Endothelial cell of umbilical vein (primary cell): ENCODE data around the gene ECPAS. TPM values are rescaled to one million over a fixed set of nuclear protein-coding genes. Genes with fewer than 3 reads are reported as not detected.

Experiments used
- BruUV-seq: library from RNA; stranded (reverse); fragments of 400-500 nt; replicated peaks from 2 replicates; lab custom pipeline; 2021; lab: Mats Ljungman, UMichigan
- CTCF ChIA-PET: fragments of 300-600, 350-600 bp; sonication (Branson Sonifier 250); formaldehyde crosslinking; loops from one replicate; lab custom pipeline; 2021; ENCODE audit warnings: antibody characterized with exemption, inconsistent platforms; lab: Charles Lee
- POLR2A ChIA-PET: fragments of 300-600, 350-600 bp; sonication (Branson Sonifier 250); formaldehyde crosslinking; loops from one replicate; lab custom pipeline; 2021; ENCODE audit warnings: antibody characterized with exemption, inconsistent platforms; lab: Charles Lee
- DNase-seq: peaks from one replicate; pipeline ENCODE4 v3.0.0-alpha.2; 2011; ENCODE audit warnings: low read depth, low spot score
- FAIRE-seq: peaks from 2 replicates; lab custom pipeline; 2011; peaks lifted over from hg19 to GRCh38; lab: Jason Lieb, UNC
- H2AFZ ChIP-seq: 2 replicates; pipeline ENCODE4 v1.6.0; 2012; ENCODE audit warnings: low read depth, low read length, control low read depth, inconsistent platforms
- H3K27ac ChIP-seq: 2 replicates; pipeline ENCODE4 v1.5.1; 2011; ENCODE audit warnings: low read depth, mild to moderate bottlenecking, control low read depth, low read length, moderate library complexity; ENCODE audit not compliant: insufficient read depth
- H3K27me3 ChIP-seq, 2 experiments: 2 replicates each; pipeline versions ENCODE4 v1.6.0 to v1.6.1; 2011; ENCODE audit warnings: low read length in 2 of 2, mixed read lengths in 1 of 2; ENCODE audit not compliant: control insufficient read depth in 2 of 2, insufficient read depth in 2 of 2
- H3K36me3 ChIP-seq, 2 experiments: 2 replicates in 1 of 2; 3 replicates in 1 of 2; pipeline ENCODE4 v1.5.1; 2011; ENCODE audit warnings: low read length in 2 of 2, mild to moderate bottlenecking in 1 of 2, moderate library complexity in 1 of 2; ENCODE audit not compliant: control insufficient read depth in 2 of 2, insufficient read depth in 2 of 2; ENCODE audit errors: extremely low read depth in 1 of 2
- H3K4me1 ChIP-seq: 3 replicates; pipeline ENCODE4 v1.5.1; 2011; ENCODE audit warnings: mild to moderate bottlenecking, low read length; ENCODE audit not compliant: control insufficient read depth, insufficient read depth; ENCODE audit errors: extremely low read depth
- H3K4me2 ChIP-seq: 2 replicates; pipeline ENCODE4 v1.6.1; 2011; ENCODE audit warnings: low read length, control low read depth, mixed read lengths; ENCODE audit not compliant: insufficient read depth
- H3K4me3 ChIP-seq, 3 experiments: fragments of 200-600 bp in 1 of 3; sonication (generic), shearing (Covaris generic) in 1 of 3; replicated peaks in 1 of 3; 2 replicates each; pipeline ENCODE4 v1.5.1; 2011 to 2016; ENCODE audit warnings: control low read depth in 3 of 3, low read length in 3 of 3, mild to moderate bottlenecking in 2 of 3, inconsistent platforms in 1 of 3, low read depth in 1 of 3, moderate library complexity in 1 of 3; ENCODE audit not compliant: insufficient read depth in 1 of 3
- H3K79me2 ChIP-seq: 2 replicates; pipeline ENCODE4 v1.6.0; 2012; ENCODE audit warnings: low read length, inconsistent platforms; ENCODE audit not compliant: control insufficient read depth, insufficient read depth
- H3K9ac ChIP-seq: replicated peaks from 2 replicates; pipeline ENCODE3; 2011; ENCODE audit warnings: low read length, control low read depth; ENCODE audit not compliant: insufficient read depth; ENCODE audit errors: extremely low read depth
- H3K9me1 ChIP-seq: replicated peaks from 3 replicates; pipeline ENCODE4 v1.6.0; 2011; ENCODE audit warnings: mild to moderate bottlenecking, low read length; ENCODE audit not compliant: control insufficient read depth, insufficient read depth; ENCODE audit errors: extremely low read depth
- H3K9me3 ChIP-seq: replicated peaks from 2 replicates; pipeline ENCODE4 v1.5.1; 2012; ENCODE audit warnings: low read length, inconsistent platforms; ENCODE audit not compliant: control insufficient read depth, insufficient read depth
- H4K20me1 ChIP-seq: replicated peaks from 2 replicates; pipeline ENCODE3; 2011; ENCODE audit warnings: mild to moderate bottlenecking, low read length; ENCODE audit not compliant: control insufficient read depth, insufficient read depth; ENCODE audit errors: extremely low read depth
- EZH2 ChIP-seq: IDR thresholded peaks from 2 replicates; pipeline ENCODE4 v1.6.1; 2012; ENCODE audit warnings: borderline replicate concordance, low read depth, mild to moderate bottlenecking, moderate library complexity, low read length, inconsistent platforms; ENCODE audit not compliant: severe bottlenecking
- FOS ChIP-seq: IDR thresholded peaks from 2 replicates; pipeline ENCODE4 v1.6.1; 2011; ENCODE audit warnings: mild to moderate bottlenecking, low read length, moderate library complexity, borderline replicate concordance; ENCODE audit not compliant: insufficient read depth
- GATA2 ChIP-seq: IDR thresholded peaks from 2 replicates; pipeline ENCODE4 v1.7.0; 2011; ENCODE audit warnings: low read depth, mild to moderate bottlenecking, moderate library complexity, mixed read lengths, low read length; ENCODE audit not compliant: insufficient read length, insufficient read depth
- JUN ChIP-seq: IDR thresholded peaks from 2 replicates; pipeline ENCODE4 v1.6.1; 2011; ENCODE audit warnings: borderline replicate concordance, low read depth; ENCODE audit not compliant: insufficient read length, insufficient read depth
- MYC ChIP-seq: IDR thresholded peaks from one replicate; pipeline ENCODE4 v1.6.1; 2011; ENCODE audit warnings: mild to moderate bottlenecking, low read depth, low read length
- POLR2A ChIP-seq: IDR thresholded peaks from 2 replicates; pipeline ENCODE4 v1.6.1; 2012; ENCODE audit warnings: low read depth, mild to moderate bottlenecking, control low read depth, low read length
- POLR2AphosphoS5 ChIP-seq: IDR thresholded peaks from 2 replicates; pipeline ENCODE4 v1.6.1; 2012; ENCODE audit warnings: low read depth, mild to moderate bottlenecking, control low read depth, low read length, moderate library complexity; ENCODE audit not compliant: insufficient read depth
- dilution Hi-C: fragments of 300-500 bp; cut with MboI; formaldehyde crosslinking; loops from one replicate; pipeline ENCODE4 v1.15.0; 2019; ENCODE audit warnings: low sequenced_read_pairs; ENCODE audit not compliant: extremely low pct_ligation_motif_present
- intact Hi-C: fragments of 100-400 bp; cut with micrococcal nuclease; formaldehyde crosslinking; loops from one replicate; pipeline ENCODE4 v1.10.0; 2022
- polyA plus RNA-seq, 4 experiments: library from polyadenylated mRNA; depleted of rRNA in 3 of 4; stranded (reverse) in 3 of 4; unstranded in 1 of 4; fragments of >200 nt; gene quantifications; 2 replicates each; pipeline versions ENCODE4 v1.2.1 to v1.2.3, GENCODE V29; 2011 to 2012; ENCODE audit warnings: missing spikeins in 1 of 4
- total RNA-seq: library from RNA; stranded (reverse); gene quantifications from 2 replicates; pipeline ENCODE4 v1.2.3, GENCODE V29; 2021
- TF ChIP-seq, protein P1 (sequence below): IDR thresholded peaks from 2 replicates; pipeline ENCODE4 v1.6.1; 2011; ENCODE audit not compliant: insufficient read depth, insufficient read length
- TF ChIP-seq, protein P2 (sequence below), 2 donors: IDR thresholded peaks; 1 replicate in 1 of 2; 2 replicates in 1 of 2; pipeline ENCODE4 v1.5.1; 2011; ENCODE audit warnings: low read length in 2 of 2, mild to moderate bottlenecking in 2 of 2, moderate library complexity in 2 of 2, control low read depth in 1 of 2, inconsistent platforms in 1 of 2, low read depth in 1 of 2; ENCODE audit not compliant: insufficient read depth in 1 of 2; ENCODE audit errors: extremely low read depth in 1 of 2

Gene ECPAS
- total and polyA plus RNA-seq, 2 donors (not counting 3 experiments of a cell fraction or from before 2014, with no cell fraction given) = 17.9 to 89.3 TPM

DNA sequence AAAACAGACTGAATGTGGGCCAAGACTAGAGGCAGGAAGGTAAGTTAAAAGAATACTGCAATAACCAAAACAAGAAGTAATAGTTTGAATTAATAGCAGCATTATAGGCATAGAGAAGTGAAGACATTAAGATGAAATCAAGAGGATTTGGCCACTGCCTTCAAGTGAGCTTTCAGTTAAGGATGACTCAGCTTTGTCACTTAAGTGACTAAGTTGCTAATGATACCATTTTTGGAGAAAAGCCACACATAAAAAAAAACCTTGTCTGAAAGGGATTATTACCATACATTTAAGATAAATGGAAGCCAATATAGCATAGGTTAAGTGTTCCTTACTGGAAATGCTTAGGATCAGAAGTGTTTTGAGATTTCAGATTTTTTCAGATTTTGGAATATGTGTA, 57.0 kb downstream of the ECPAS start:
- H2AFZ ChIP-seq = no peak overlapping the region
- peak; percentile 6 for DNase-seq
- peaks cover 8% of the 10 kb centered on the region for H3K4me1 ChIP-seq
- peak; percentile 15 for FAIRE-seq
- no peaks in the 10 kb centered on the region for H3K9me1 ChIP-seq
- peaks cover 2% of the 10 kb centered on the region for H3K79me2 ChIP-seq
- CTCF ChIA-PET = no interaction called here
- H3K9ac ChIP-seq = no peak overlapping the region
- H3K27ac ChIP-seq = no peak overlapping the region
- H3K4me3 ChIP-seq = no peak overlapping the region
- H3K36me3 ChIP-seq = peaks cover 5 to 16% of the 10 kb centered on the region in 2 experiments
- TF ChIP-seq MYC (no peak), FOS (peak; percentile 48)
- TF ChIP-seq, protein P1, sequence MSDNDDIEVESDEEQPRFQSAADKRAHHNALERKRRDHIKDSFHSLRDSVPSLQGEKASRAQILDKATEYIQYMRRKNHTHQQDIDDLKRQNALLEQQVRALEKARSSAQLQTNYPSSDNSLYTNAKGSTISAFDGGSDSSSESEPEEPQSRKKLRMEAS = no peak
- H3K27me3 ChIP-seq = no peaks in the 10 kb centered on the region
- dilution Hi-C loops (no loop called here), intact Hi-C loops (no loop called here)
- H3K9me3 ChIP-seq = no peaks in the 10 kb centered on the region
- POLR2A ChIA-PET = no interaction called here
- H4K20me1 ChIP-seq = no peaks in the 10 kb centered on the region
- H3K4me2 ChIP-seq = no peak overlapping the region
- BruUV-seq = no TSS peak

DNA sequence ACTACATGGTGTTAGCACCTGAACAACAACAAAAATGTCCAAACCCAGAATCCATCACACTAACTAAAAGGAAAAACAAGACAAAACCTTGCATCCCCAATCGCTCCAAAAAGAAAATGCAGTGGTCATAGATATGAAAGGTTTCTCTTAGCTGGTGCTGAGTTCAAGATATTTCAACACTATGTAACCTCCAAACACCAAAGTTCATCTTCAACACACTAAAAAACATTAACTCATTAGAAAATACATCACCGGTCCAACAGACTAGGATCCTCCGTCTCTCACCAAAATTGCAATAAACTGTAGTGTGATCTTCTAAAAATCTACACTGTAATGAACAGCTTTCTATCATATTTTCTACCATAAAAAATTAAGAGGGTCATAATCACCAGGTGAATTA, 60.8 kb downstream of the ECPAS start:
- no peak for TF ChIP-seq JUN
- no peak for TF ChIP-seq MYC
- no peak for TF ChIP-seq EZH2
- TF ChIP-seq GATA2 = no peak
- TF ChIP-seq, protein P2, sequence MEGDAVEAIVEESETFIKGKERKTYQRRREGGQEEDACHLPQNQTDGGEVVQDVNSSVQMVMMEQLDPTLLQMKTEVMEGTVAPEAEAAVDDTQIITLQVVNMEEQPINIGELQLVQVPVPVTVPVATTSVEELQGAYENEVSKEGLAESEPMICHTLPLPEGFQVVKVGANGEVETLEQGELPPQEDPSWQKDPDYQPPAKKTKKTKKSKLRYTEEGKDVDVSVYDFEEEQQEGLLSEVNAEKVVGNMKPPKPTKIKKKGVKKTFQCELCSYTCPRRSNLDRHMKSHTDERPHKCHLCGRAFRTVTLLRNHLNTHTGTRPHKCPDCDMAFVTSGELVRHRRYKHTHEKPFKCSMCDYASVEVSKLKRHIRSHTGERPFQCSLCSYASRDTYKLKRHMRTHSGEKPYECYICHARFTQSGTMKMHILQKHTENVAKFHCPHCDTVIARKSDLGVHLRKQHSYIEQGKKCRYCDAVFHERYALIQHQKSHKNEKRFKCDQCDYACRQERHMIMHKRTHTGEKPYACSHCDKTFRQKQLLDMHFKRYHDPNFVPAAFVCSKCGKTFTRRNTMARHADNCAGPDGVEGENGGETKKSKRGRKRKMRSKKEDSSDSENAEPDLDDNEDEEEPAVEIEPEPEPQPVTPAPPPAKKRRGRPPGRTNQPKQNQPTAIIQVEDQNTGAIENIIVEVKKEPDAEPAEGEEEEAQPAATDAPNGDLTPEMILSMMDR (IDR thresholded peaks at IDR 0.05; ENCODE audit: extremely low read depth in 1 of 2, insufficient read depth in 1 of 2, low read depth in 1 of 2, low read length in 2 of 2) = no peak
- TF ChIP-seq POLR2AphosphoS5 = no peak
- TF ChIP-seq FOS = no peak
- TF ChIP-seq POLR2A = no peak
- TF ChIP-seq, protein P1 = no peak
- Histone ChIP-seq H3K27ac (no peak overlapping the region), H3K9me3 (no peaks in the 10 kb centered on the region), H3K4me2 (no peak overlapping the region), H3K4me1 (peaks cover 8% of the 10 kb centered on the region), H3K4me3 (no peak overlapping the region), H3K9ac (no peak overlapping the region), H3K9me1 (no peaks in the 10 kb centered on the region), H3K79me2 (peaks cover 2% of the 10 kb centered on the region), H3K27me3 (no peaks in the 10 kb centered on the region), H3K36me3 (peaks cover 4 to 21% of the 10 kb centered on the region in 2 experiments), H2AFZ (no peak overlapping the region), H4K20me1 (no peaks in the 10 kb centered on the region)
- FAIRE-seq = no peak
- DNase-seq = no peak
- ChIA-PET CTCF (interaction anchor here (1.1 kb wide), 1 partner anchor 9 kb away, joined by 3 read pairs; no protein-coding TSS in a partner anchor), POLR2A (no interaction called here)
- no TSS peak for BruUV-seq
- dilution Hi-C loops = no loop called here
- intact Hi-C loops = no loop called here
